ENCODE data around the gene COL18A1. TPM values are rescaled to one million over a fixed set of nuclear protein-coding genes. Genes with fewer than 3 reads are reported as not detected.

The COL18A1 gene
- polyA plus RNA-seq, 1 of the 3 experiments (the other 2 are of a cell fraction): 118 TPM

DNA sequence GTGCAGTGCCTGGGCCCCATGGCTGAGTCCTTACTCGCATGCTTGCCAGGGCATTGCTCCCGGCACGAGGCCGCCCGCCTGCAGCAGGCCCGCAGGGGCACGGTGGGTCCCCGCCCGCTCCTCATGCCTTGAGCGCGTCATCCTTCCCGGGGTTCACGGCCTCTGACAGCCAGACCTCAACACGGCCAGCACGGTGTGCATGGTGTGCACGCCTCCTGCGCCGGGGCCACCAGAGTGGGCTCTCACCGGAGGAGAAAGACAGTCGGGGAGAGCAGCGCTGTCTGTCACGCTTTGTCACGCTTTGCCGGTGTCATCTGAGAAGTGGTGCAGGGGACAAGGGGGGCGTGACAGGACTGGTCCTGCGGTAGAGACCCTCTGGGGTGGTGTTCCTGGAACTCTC, 11.9 kb upstream of the COL18A1 start (continued):
- no peak for TF ChIP-seq YY1 (IDR thresholded peaks at IDR 0.05; ENCODE audit: low read depth)
- TF ChIP-seq MXI1 (IDR thresholded peaks at IDR 0.05; ENCODE audit: low read depth, low read length): no peak
- no peak for TF ChIP-seq RXRA (IDR thresholded peaks at IDR 0.05; ENCODE audit: borderline replicate concordance, low read depth)
- no peak for TF ChIP-seq JUND (IDR thresholded peaks at IDR 0.05)
- no peak for TF ChIP-seq SMC3 (IDR thresholded peaks at IDR 0.05; ENCODE audit: low read depth, low read length)

DNA sequence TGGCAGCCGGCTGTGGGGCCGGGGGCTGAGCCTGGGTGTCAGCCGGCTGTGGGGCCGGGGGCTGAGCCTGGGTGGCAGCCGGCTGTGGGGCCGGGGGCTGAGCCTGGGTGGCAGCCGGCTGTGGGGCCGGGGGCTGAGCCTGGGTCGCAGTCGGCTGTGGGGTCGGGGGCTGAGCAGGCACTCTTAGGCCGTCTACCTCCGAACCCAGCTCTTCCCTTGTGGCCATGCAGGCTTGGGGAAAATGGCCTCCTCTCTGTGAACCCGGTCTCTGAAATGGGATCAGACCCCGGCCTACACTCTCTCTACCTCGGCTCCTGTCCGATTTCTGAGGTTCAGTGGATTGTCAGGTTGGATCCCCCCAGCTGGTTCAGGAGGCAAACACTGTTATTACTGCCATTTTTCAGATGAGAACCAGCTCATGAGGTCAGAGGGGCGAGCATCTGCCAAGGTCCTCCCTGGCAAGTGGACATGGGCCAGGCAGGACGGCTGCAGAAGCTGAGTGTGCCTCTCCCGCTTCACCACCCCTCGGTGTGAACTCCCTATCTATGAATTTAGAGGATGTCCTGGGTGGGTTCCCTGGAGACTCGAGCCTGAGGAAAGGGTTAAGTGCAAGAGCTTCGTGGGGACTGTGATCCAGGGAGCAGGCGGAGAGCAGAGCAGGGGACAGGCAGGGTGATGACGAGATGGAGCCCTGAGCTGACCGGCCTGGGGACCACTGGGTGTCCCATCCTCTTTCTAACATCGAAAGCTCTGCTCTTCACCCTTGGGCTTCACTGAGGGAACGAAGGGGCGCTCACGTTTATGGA, 10.9 kb upstream of the COL18A1 start:
- TF ChIP-seq EZH2phosphoT487 (IDR thresholded peaks at IDR 0.05; ENCODE audit: borderline replicate concordance, low read depth): no peak
- TF ChIP-seq, protein P1, sequence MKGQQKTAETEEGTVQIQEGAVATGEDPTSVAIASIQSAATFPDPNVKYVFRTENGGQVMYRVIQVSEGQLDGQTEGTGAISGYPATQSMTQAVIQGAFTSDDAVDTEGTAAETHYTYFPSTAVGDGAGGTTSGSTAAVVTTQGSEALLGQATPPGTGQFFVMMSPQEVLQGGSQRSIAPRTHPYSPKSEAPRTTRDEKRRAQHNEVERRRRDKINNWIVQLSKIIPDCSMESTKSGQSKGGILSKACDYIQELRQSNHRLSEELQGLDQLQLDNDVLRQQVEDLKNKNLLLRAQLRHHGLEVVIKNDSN (IDR thresholded peaks at IDR 0.05; ENCODE audit: borderline replicate concordance, low read depth): no peak
- no peak for TF ChIP-seq RCOR1 (IDR thresholded peaks at IDR 0.05; ENCODE audit: low read length)
- TF ChIP-seq FOXJ3 (CRISPR knock-in tag; IDR thresholded peaks at IDR 0.05): no peak
- TF ChIP-seq CHD2 (IDR thresholded peaks at IDR 0.05; ENCODE audit: low read length, partially characterized antibody): no peak
- no peak for TF ChIP-seq FOSL2 (IDR thresholded peaks at IDR 0.05; ENCODE audit: borderline replicate concordance, low read depth)
- TF ChIP-seq, protein P2, sequence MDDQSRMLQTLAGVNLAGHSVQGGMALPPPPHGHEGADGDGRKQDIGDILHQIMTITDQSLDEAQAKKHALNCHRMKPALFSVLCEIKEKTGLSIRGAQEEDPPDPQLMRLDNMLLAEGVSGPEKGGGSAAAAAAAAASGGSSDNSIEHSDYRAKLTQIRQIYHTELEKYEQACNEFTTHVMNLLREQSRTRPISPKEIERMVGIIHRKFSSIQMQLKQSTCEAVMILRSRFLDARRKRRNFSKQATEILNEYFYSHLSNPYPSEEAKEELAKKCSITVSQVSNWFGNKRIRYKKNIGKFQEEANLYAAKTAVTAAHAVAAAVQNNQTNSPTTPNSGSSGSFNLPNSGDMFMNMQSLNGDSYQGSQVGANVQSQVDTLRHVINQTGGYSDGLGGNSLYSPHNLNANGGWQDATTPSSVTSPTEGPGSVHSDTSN (IDR thresholded peaks at IDR 0.05): no peak
- TF ChIP-seq POLR2AphosphoS5 (IDR thresholded peaks at IDR 0.05; ENCODE audit: low read depth, low read length): no peak
- no peak for TF ChIP-seq IRF3 (IDR thresholded peaks at IDR 0.05; ENCODE audit: low read depth, low read length)
- no peak for TF ChIP-seq CTCF (IDR thresholded peaks at IDR 0.05)
- no peak for TF ChIP-seq GATA2 (CRISPR knock-in tag; IDR thresholded peaks at IDR 0.05)
- no peak for TF ChIP-seq NFIC (IDR thresholded peaks at IDR 0.05; ENCODE audit: borderline replicate concordance)
- no peak for TF ChIP-seq SMC3 (IDR thresholded peaks at IDR 0.05; ENCODE audit: low read depth, low read length)
- no peak for TF ChIP-seq ZBTB33 (IDR thresholded peaks at IDR 0.05; ENCODE audit: borderline replicate concordance, low read depth)
- TF ChIP-seq EP300 (IDR thresholded peaks at IDR 0.05; ENCODE audit: borderline replicate concordance in 1 of 2, low read depth in 1 of 2, low read length in 1 of 2): no peak
- TF ChIP-seq FOXM1 (IDR thresholded peaks at IDR 0.05; ENCODE audit: low read depth): no peak
- ChIA-PET CTCF (interaction anchor here (0.7 kb wide), 1 partner anchor 13 kb away, joined by 3 read pairs; no protein-coding TSS in a partner anchor), POLR2A (no interaction called here)
- DNase-seq: no peak
- H3K36me3 ChIP-seq (replicated peaks in 1 of 2; ENCODE audit: control insufficient read depth in 1 of 2, insufficient read depth in 2 of 2, low read length in 1 of 2): no peaks in the 10 kb centered on the region
- no peak overlapping the region for H3K27ac ChIP-seq (ENCODE audit: low read depth in 2 of 2, low read length in 1 of 2)
- 82% methylated on average over 19 of the region's 30 CpGs for WGBS (ENCODE audit: low lambda C conversion rate)
- H3K27me3 ChIP-seq (ENCODE audit: insufficient read depth): no peaks in the 10 kb centered on the region
- no peaks in the 10 kb centered on the region for H3K9me3 ChIP-seq
- no peak overlapping the region for H2AFZ ChIP-seq (ENCODE audit: low read depth)
- H3K79me2 ChIP-seq (ENCODE audit: insufficient read depth): no peaks in the 10 kb centered on the region
- H3K4me1 ChIP-seq (ENCODE audit: control insufficient read depth in 1 of 2, insufficient read depth in 2 of 2, low read depth in 1 of 2, low read length in 1 of 2): no peaks in the 10 kb centered on the region
- H3K4me3 ChIP-seq (ENCODE audit: low read depth in 2 of 2, low read length in 1 of 2): no peak overlapping the region
- H4K20me1 ChIP-seq (ENCODE audit: insufficient read depth): no peaks in the 10 kb centered on the region
- H3K4me2 ChIP-seq: no peak overlapping the region
- H3K9me2 ChIP-seq: no peaks in the 10 kb centered on the region
- H3F3A ChIP-seq (replicated peaks; ENCODE audit: insufficient read depth): no peaks in the 10 kb centered on the region
- H3K9ac ChIP-seq: no peak overlapping the region
